Stimulated activated CD8-positive, alpha-beta memory T cell treated with anti-CD3 and anti-CD28 coated beads, Interleukin-7, amount 100 ng/mL, for 1 hour (primary cell): ENCODE data around the gene ANKAR.
"Not testable (repeated sequence)": the region's sequence is repeated elsewhere in the genome, so short reads cannot be mapped to it uniquely, and the experiment has no call there.

Experiments used
- DNase-seq, 2 donors: peaks; one replicate each; pipeline ENCODE4 v3.0.0-alpha.2; 2020; ENCODE audit warnings: low read depth in 2 of 2

The ANKAR gene, protein sequence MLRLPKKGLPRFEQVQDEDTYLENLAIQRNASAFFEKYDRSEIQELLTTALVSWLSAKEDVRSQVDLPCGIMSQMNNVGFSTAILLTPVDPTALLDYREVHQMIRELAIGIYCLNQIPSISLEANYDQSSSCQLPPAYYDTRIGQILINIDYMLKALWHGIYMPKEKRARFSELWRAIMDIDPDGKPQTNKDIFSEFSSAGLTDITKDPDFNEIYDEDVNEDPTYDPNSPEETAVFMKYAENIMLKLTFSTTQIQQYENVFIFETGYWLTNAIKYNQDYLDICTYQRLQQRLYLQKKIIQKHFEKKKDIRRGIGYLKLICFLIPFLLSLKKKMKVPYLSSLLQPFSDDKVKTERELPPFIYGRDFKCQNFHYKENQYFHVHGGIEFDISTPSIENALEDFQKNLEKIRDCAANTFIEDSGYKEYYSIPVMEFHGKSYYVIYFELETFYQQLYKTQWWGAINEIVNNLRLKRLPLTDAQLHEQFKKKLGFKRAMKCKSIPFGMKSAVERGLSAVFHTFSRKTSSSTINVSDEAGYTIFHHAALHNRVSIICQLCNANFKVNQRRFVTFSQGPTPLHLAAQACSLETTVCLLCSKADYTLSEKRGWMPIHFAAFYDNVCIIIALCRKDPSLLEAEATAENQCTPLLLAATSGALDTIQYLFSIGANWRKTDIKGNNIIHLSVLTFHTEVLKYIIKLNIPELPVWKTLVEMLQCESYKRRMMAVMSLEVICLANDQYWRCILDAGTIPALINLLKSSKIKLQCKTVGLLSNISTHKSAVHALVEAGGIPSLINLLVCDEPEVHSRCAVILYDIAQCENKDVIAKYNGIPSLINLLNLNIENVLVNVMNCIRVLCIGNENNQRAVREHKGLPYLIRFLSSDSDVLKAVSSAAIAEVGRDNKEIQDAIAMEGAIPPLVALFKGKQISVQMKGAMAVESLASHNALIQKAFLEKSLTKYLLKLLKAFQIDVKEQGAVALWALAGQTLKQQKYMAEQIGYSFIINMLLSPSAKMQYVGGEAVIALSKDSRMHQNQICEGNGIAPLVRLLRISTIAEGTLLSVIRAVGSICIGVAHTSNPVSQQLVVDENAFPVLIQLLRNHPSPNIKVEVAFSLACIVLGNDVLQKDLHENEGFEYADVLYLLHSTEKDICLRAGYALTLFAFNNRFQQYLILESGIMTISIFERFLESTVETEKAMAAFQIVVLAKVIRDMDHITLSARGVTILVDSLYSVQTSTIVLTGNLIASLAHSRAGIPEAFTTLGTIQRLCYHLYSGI (N-terminal part only)

DNA sequence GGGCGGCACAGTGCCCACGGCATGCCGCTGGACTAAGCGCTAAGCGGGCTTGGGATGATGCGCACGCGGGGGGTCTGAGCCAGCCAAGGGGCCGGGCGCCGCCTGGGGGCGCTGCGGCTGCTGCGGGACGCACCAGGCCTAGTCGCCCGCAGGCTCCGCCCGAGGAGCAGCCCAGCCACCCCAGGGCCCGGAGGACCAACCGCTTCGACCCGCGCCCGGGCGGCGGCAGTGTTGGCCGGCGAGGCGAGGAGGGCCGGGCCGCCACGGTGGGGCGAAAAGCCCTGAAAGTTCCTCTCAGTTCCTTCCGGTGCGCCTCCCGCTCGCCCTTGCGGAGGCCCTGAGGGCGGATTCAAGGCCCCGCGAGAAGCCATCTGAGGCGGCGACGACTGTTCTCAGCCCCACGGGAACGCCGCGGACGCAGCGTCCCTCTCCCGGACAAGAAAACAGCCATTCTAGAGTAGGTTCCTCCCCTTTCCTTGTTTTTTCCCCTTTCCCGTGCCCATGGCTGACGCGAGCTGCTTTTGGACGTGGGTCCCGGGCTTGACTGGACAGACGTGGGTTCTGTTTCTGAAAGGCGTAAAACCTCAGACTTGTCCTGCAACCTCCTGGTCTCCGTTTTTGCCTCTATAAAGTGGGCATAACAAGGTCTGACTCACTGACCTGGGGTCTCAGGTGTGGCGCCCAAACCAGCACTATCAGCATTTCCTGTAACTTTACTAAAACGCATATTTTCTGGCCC lies at the start of gene ANKAR:
ANKAR (plus strand) TSS at position 297 of the 739 bp plus-strand sequence. CDS start 1,821 bp downstream, outside the sequence.
- DNase-seq, result peak; percentile 49 to 64

DNA sequence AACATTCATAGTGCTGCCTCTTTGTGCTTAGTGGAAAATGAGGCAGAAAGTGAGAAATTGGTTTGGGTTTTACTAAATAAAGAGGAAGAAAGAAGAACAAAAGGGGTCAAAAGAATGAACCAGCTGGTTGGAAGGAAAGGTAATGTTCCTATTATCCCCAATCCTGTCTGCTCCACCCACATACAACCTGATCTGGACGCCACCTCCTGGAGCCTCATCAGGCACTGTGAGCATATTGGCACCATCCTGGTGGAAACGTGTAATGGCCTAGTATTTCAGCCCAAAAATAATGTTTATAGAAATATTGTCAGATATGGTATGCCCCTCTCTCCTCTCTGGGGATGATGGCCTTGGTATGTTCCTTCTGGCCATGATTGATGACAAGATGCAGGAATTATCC lies 48.8 kb upstream of the ANKAR start:
- DNase-seq, result no peak

DNA sequence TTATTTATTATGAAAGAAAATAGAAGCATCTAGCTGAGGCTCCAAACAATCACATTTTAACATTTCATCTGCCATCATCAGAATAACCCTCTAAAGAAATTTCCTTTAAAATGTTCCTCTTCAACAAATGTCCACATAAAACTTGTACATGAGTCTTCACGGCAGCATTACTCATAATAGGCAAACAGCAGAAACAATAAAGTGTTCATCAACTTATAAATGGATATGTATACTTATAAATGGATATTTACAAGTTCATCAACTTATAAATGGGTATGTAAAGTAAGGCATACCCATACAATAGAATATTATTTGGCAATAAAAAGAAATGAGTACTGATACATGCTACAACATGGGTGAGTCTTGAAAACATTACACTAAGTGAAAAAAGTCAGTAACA lies 46.7 kb upstream of the ANKAR start:
- no peak for DNase-seq

DNA sequence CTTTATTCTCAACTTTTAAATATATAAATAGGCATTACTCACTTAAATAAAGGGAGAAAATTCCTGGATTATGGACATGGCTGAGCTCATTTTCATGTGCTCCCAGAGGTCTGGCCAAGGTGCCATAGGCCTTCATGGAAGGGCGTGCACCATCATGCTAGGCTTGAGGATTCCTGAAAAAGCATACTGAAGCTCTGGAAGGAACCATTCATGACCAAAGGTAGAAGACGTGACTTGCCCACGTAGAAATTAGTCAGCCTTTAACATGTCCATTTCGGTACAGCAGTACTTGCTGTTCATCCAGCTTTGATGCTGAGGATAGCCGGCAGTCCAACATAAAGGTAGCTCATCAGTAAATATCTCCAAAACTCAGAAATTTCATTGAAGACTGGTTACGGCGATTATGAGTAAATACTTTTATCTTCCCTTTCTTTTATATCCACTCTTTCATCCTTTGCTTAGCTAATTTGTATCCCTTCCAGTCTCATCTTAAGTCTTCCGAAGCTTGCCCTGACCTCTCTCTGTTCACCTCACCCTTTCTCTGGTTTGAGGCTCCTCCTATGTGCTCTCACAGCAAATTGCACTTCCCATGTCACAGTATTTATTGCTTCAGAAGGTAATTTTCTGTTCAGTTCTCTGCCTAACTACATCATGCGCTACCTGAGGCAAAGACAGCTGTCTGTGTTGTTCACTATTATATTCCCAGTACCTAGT lies 45.5 kb upstream of the ANKAR start:
- no peak for DNase-seq

DNA sequence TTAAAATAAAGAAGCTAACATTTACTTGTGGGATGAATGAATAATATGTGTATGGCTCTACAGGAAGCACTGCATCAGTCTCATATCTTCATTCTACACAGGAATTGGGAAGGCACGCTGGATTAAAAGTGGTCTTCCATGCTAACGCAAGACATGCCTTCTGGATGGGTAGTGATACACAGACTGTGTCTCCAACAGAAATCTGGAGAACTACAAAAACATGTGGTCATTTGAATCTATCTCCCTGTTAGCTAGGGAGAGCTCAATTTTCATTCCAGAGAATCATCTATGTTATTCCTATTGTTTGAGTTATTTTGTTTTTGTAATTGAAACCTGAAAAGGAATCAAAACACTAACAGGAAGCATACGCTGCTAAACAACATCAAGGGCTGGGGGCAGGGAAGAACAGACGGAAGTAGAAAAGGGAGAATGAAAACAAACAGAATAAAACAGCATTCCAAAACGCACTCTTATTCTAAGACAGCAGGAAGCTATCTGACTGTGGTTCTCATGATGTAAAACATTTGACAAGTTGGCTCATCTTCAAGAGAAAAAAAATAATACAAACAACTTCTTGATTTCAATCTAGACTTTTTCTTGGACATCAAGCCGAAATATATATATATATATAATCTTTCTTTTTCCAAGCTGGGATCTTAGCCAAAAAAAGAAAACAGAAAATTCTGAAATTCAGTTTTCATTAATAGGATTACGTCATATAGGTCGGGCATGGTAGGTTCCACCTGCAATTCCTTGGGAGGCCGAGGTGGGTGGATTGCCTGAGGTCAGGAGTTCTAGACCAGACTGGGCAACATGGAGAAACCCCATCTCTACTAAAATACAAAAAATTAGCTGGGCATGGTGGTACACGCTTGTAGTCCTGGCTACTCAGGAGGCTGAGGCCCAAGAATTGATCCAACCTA lies 44.7 kb upstream of the ANKAR start:
- DNase-seq, result no peak

DNA sequence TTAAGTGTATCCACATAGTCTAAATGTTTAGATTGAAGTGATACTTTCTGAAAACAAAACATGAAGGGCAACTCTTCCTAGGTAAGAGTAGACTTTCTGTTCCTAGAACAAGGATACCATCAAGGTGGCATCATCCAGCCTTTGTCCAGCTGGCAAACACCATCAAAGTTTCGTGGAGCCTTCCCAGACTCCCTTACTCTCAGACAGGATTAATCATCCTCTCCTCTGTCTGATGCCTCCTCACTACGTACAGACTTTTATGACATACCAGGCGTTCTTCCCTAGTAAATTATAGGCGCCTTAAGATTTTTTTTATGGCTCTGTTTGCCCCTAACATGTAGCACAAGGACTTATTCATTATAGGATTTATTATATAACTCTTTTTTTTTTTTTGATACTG lies 42.6 kb upstream of the ANKAR start:
- DNase-seq, result no peak

DNA sequence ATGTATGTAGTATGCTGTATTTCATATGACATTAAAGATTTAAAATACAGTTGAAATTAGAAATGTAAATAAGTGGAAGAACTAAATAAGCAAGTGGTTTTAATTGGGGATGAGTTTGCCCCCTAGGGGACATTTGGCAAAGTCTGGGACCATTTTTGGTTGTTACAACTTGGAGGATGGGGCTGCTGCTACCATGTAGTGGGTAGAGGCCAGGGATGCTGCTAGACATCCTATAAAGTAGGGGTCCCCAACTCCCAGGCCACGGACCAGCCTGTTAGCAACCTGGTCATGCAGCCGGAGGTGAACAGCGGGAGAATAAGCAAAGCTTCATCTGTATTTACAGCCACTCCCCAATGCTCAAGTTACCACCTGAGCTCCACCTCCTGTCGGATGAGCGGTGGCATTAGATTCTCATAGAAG lies 41.1 kb upstream of the ANKAR start:
- no peak for DNase-seq

DNA sequence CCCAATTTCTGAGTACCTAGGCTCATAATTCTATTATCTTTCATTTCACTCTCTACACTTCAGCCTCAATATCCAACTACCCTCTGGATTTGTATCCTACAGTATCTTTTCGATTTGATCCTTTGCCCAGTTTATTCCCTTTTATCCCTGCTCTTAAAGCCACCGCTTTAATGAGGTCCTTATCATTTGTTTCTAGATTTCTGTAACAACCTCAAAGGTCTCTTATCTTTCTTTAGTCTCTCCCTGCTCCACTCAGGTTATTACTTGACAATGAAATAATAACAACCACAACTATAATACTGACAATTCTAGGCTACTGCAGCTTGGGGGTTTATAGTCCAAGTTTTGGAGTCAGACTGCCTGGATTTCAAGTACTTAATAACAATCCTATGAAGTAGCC lies 39.1 kb upstream of the ANKAR start:
- no peak for DNase-seq

DNA sequence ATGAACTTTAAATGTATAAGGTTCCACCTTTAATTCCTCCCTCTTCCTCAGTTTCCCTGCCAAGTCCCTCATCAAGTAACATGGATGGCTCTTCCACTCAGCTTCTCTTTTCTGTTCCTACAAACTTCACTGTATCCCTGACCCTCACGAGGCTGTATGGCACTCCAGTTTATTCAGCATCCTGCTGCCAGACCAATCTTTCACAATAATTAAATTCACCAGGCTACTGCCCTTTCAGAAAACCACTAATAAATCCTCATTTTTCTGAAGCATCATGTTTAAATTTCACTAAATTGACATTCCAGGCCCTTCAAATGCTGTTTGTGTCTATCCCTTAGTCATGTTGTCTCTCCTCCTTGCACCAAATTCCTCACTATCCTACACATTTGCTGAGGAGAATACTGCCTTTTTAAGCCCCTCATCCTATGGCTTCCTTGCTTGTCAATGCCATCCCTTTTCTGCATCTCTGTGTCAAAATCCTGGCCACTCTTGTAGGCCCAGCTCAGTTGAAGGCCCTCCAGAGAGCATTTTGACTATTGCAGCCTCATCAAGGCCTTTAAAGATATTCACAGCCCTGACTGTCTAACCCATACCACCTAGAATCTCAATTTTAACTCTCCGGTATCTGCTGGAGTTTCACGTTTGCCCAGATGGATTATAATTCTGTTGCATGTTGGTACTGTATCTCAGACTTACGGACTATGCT lies 36.0 kb upstream of the ANKAR start:
- no peak for DNase-seq

DNA sequence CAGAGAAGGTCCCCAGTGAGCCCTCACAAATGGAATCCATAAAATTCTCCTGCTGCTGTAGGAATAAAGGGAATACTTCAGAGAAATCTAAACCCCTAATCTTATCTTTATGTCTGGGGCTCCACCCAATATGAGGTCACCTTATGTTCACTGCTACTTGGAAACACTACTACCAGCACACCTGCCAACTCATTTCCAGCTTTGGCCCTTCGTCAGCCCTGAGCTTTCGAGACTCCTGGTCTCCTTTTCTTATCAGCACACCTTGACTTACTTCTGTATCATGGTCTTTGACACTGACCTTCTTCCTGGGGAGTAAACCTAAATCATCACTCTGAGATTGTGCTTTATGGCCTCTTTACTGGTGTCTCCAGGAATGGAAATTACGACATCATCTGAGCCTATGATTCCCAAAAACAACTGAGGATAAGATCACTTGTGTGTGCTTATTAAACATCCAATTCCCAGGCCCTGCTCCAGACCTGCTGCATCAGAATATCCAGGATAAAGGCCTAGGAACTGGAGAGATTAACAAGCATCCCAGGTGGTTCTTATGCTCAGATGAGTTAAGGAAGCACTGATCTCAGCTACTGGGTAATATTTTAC lies 35.4 kb upstream of the ANKAR start:
- no peak for DNase-seq

DNA sequence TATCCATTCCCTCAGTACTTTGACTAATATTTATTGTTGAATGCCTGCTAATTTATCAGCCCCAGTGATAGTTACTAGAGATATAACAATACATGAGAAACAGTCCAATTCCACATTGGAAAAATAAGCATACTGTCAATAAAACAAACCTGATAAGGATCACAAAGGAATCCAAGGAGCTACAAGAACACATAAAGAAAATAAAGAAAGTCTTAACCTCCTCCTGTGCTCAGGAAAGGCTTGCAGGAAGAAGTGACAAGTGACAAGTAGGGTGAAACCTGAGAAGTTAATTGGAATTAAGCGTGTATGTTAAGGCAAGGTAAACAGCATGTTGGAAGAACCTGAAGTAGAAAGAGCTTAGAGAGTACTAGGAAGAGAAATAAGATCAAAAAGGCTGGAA lies 33.5 kb upstream of the ANKAR start:
- DNase-seq, result no peak

DNA sequence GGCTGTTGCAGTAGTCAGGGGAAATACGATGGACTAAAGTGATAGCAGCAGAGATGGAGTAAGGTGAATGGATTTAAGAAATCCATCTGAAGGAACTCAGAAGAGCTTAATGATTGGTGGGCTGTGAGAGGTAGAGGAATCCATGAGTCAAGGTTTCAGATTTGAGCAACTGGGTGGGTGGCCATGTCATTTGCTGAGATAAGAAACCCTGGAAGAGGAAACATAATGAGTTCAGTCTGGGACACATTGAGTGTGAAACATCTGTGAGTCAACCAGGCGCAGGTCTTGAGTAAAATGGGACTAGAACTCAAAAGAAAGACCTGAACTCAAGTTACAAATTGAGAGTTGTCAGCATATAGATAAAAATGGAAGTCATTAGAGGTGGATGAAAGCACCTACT lies 32.9 kb upstream of the ANKAR start:
- no peak for DNase-seq

DNA sequence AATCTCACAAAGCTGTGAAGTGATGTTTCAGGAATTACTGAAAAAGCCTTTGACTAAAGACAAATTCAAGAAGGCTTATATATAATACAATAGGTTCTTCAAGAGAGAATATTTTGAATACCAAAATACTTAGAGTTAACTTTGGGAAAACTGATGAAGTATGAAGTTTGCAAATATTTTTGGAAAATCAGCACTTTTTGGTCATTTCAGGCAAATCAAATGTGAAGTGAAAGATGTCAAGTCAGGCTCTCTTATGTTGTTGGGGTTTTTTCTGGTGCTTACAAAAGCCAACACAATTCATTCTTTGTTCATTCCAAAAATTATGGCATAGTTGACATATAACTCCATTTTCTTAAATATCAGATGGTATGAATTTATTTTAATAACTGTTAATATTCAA lies 27.9 kb upstream of the ANKAR start:
- DNase-seq, result no peak

DNA sequence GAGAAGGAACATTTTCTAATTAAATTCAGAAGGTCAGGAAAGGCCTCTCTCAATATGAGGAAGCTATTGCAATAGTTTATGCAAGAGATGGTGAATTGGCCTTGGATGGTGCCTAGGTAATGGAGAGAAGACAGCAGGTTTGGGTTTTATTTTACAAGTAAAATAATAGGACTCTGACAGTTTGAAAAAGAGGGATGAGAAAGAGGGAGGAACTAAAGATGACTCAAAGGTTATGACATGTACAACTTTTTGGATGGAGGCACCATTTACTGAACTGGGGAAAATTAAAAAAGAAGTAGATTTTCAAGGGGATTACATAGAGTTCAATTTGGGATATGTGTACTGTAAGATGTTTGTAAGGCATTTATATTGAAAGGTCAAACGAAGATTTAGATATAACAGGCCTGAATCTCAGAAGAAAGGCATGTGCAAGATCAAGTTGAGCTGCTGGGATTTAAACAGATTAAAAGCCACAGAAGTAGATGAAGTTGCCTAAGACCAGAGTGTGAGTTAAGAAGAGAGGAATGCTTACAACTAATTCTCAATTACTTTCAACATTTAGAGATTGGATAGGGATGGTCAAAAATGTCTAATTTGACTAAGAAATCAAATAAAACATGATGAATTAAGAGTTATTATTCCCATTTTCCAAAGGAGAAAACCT lies 25.5 kb upstream of the ANKAR start:
- DNase-seq, result no peak

DNA sequence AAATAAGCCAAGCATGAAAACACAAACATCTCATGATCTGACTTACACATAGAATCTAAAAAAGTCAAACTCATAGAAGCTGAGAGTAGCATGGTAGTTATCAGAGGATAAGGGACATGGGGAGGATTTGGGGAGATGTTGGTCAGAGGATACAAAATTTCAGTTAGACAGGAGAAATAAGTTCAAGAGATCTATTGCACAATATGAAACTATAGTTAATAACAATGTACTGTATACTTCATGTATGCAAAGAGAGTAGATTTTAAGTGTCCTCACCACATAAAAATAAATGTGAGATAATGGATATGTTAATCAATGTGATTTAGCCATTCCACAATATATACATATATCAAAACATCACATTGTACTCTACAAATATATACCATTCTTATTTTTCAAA lies 23.2 kb upstream of the ANKAR start:
- no peak for DNase-seq

DNA sequence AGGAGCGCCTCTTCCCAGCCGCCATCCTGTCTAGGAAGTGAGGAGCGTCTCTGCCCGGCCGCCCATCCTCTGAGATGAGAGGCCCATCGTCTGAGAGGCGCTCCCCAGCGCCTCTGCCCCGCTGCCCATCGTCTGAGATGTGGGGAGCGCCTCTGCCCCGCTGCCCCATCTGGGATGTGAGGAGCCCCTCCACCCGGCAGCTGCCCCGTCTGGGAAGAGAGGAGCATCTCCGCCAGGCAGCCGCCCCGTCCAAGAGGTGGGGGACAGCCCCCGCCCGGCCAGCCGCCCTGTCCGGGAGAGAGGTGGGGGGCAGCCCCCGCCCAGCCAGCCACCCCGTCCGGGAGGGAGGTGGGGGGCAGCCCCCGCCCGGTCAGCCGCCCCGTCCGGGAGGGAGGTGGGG lies 21.0 kb upstream of the ANKAR start:
- not testable (repeated sequence) for DNase-seq

DNA sequence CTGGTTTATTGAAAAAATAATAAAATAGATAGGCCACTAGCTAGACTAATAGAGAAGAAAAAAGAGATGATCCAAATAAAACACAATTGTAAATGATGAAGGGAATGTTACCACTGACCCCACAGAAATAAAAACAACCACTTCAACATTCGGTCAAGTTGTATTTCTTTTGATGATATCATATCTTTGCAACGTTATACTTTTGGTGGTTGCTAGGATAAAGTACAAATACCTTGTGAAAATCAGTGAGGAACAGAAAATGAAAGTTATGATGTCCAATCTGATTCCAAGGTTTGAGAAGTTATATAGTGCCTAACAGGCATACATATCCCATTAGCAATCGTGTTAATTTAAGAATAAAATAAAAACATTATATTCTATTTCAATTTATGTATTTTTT lies 19.8 kb upstream of the ANKAR start:
- no peak for DNase-seq

DNA sequence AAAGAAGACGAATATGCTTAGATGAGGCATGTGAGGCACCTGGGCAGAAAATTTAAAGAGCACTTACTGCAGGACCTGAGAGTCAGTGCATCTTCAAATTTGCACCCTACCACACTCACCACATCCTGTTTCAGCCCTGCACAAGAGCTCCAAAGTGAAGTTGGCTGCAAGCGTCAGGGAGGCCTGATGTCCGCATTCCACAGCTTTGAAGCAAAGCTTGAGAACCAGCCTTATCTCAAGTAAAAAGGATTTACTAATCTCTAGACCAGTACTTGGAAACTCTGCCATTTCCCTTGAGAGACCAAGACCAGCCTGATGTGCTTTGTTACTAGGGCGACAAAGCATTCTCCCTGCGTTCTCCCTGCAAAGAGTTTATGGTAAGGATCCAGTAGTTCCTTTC lies 16.6 kb upstream of the ANKAR start:
- DNase-seq, result no peak
